ENCODE data around the gene PDE8A.

- TF ChIP-seq CTCF (IDR thresholded peaks at IDR 0.05; ENCODE audit: insufficient read depth, low read length, poor library complexity, severe bottlenecking) (no peak), EZH2phosphoT487 (conservative IDR thresholded peaks at IDR 0.05; ENCODE audit: low read length) (no peak)
Measured at GRCh38 chr15:84938726-84939125, 42.9 kb upstream of the PDE8A start.
